ENCODE measurements around the gene CORO2A. TPM values are rescaled to one million over a fixed set of nuclear protein-coding genes. Genes with fewer than 3 reads are reported as not detected.

The CORO2A gene
- total and polyA plus RNA-seq, 2 of the 13 experiments (the other 11 are each of a cell fraction or from before 2014, with no cell fraction given) = 14.4 to 15.3 TPM

DNA sequence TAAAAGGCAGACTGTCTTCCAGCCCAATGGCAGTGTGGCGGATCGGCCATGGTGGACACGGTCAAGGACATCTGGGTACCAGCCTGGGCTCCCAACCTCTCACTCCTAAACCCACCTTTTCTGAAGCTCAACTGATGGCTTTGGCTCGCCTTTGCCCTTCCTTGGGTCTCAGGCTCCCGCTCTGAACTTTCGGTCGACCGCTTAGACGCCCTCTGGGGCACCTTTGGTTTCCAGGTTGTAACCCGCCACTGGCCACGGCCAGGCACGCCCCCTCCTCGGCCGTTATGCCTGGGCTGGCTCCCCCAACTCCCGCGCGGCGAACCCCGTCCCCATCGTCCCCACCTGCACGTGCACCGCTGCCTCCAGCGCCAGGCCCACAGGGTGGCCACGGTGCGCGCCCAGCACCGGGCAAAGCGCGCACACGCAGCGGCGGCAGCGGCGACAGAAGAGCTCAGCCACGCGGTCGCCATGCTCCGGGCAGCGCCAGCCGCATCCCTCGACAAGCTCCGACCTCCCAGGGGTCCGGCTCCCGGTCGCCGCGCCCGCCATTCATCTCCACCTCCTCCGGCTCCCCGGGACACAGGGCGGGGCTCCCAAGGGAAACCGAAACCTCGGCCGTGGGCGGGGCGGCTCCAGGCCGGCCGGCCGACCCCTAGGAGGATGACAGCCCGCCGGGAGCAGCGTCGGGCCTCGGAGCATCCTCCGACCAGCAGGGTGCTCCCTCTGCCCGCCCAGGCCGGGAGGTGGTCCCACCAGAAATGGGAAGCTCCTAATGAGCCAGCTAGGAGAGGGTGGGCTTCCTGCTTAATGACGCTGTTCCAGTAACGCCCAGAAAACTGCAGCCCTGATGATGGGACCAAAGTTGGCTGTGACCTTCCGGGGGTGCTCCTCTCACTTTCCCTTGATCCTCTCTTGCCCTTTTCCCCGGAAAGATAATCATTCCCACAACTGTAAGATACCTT, 73.5 kb downstream of the CORO2A start, which contains the start of gene TRIM14 (continued):
- no peak for TF ChIP-seq SCMH1 (CRISPR knock-in tag; IDR thresholded peaks at IDR 0.05; ENCODE audit: borderline replicate concordance)
- no peak for TF ChIP-seq PAWR (CRISPR knock-in tag; IDR thresholded peaks at IDR 0.05; ENCODE audit: borderline replicate concordance)
- no peak for TF ChIP-seq BRCA1 (CRISPR knock-in tag; IDR thresholded peaks at IDR 0.05)
- TF ChIP-seq, protein P1, sequence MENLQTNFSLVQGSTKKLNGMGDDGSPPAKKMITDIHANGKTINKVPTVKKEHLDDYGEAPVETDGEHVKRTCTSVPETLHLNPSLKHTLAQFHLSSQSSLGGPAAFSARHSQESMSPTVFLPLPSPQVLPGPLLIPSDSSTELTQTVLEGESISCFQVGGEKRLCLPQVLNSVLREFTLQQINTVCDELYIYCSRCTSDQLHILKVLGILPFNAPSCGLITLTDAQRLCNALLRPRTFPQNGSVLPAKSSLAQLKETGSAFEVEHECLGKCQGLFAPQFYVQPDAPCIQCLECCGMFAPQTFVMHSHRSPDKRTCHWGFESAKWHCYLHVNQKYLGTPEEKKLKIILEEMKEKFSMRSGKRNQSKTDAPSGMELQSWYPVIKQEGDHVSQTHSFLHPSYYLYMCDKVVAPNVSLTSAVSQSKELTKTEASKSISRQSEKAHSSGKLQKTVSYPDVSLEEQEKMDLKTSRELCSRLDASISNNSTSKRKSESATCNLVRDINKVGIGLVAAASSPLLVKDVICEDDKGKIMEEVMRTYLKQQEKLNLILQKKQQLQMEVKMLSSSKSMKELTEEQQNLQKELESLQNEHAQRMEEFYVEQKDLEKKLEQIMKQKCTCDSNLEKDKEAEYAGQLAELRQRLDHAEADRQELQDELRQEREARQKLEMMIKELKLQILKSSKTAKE (CRISPR knock-in tag; IDR thresholded peaks at IDR 0.05; ENCODE audit: borderline replicate concordance) = 0 out of 2 replicates have a peak, but pooled peaks have one; percentile 33
- no peak for TF ChIP-seq ZNF232 (CRISPR knock-in tag; IDR thresholded peaks at IDR 0.05; ENCODE audit: borderline replicate concordance)
- no peak for TF ChIP-seq CBX2 (IDR thresholded peaks at IDR 0.05; ENCODE audit: low read depth, low read length)
- TF ChIP-seq CBX2 (CRISPR knock-in tag; IDR thresholded peaks at IDR 0.05; ENCODE audit: low read depth) = no peak
- TF ChIP-seq ZNF782 (CRISPR knock-in tag; IDR thresholded peaks at IDR 0.05; ENCODE audit: borderline replicate concordance) = no peak
- no peak for TF ChIP-seq RAD51 (IDR thresholded peaks at IDR 0.05; ENCODE audit: borderline replicate concordance)
- no peak for TF ChIP-seq NKX3-1 (CRISPR knock-in tag; IDR thresholded peaks at IDR 0.05)
- TF ChIP-seq, protein P2, sequence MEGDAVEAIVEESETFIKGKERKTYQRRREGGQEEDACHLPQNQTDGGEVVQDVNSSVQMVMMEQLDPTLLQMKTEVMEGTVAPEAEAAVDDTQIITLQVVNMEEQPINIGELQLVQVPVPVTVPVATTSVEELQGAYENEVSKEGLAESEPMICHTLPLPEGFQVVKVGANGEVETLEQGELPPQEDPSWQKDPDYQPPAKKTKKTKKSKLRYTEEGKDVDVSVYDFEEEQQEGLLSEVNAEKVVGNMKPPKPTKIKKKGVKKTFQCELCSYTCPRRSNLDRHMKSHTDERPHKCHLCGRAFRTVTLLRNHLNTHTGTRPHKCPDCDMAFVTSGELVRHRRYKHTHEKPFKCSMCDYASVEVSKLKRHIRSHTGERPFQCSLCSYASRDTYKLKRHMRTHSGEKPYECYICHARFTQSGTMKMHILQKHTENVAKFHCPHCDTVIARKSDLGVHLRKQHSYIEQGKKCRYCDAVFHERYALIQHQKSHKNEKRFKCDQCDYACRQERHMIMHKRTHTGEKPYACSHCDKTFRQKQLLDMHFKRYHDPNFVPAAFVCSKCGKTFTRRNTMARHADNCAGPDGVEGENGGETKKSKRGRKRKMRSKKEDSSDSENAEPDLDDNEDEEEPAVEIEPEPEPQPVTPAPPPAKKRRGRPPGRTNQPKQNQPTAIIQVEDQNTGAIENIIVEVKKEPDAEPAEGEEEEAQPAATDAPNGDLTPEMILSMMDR (CRISPR knock-in tag; IDR thresholded peaks at IDR 0.05) = peak; percentile 86
- TF ChIP-seq POLR2AphosphoS5 (IDR thresholded peaks at IDR 0.05; ENCODE audit: low read depth, low read length) = peak; percentile 36; the same call in 1 of the 2 replicates
- TF ChIP-seq, protein P3, sequence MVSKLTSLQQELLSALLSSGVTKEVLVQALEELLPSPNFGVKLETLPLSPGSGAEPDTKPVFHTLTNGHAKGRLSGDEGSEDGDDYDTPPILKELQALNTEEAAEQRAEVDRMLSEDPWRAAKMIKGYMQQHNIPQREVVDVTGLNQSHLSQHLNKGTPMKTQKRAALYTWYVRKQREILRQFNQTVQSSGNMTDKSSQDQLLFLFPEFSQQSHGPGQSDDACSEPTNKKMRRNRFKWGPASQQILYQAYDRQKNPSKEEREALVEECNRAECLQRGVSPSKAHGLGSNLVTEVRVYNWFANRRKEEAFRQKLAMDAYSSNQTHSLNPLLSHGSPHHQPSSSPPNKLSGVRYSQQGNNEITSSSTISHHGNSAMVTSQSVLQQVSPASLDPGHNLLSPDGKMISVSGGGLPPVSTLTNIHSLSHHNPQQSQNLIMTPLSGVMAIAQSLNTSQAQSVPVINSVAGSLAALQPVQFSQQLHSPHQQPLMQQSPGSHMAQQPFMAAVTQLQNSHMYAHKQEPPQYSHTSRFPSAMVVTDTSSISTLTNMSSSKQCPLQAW (CRISPR knock-in tag; IDR thresholded peaks at IDR 0.05) = peak; percentile 30; the same call in 1 of the 2 replicates
- TF ChIP-seq TBL1XR1 (IDR thresholded peaks at IDR 0.05; ENCODE audit: borderline replicate concordance, low read length, partially characterized antibody) = no peak
- TF ChIP-seq NCOA2 (CRISPR knock-in tag; IDR thresholded peaks at IDR 0.05) = 0 out of 2 replicates have a peak, but pooled peaks have one; percentile 7
- TF ChIP-seq MTA1 (CRISPR knock-in tag; IDR thresholded peaks at IDR 0.05; ENCODE audit: borderline replicate concordance) = peak; percentile 86; the same call in 1 of the 2 replicates
- TF ChIP-seq HOXA5 (CRISPR knock-in tag; IDR thresholded peaks at IDR 0.05) = 0 out of 2 replicates have a peak, but pooled peaks have one; percentile 27
- 0 out of 2 replicates have a peak, but pooled peaks have one; percentile 69 for TF ChIP-seq ZNF44 (CRISPR knock-in tag; IDR thresholded peaks at IDR 0.05)
- peak; percentile 75 for TF ChIP-seq GABPB1 (CRISPR knock-in tag; IDR thresholded peaks at IDR 0.05)
- peak; percentile 65 for TF ChIP-seq KMT2B (CRISPR knock-in tag; IDR thresholded peaks at IDR 0.05)
- TF ChIP-seq NONO (IDR thresholded peaks at IDR 0.05) = no peak
- TF ChIP-seq NONO (CRISPR knock-in tag; conservative IDR thresholded peaks at IDR 0.05) = peak; percentile 70
- no peak for TF ChIP-seq EZH2 (conservative IDR thresholded peaks at IDR 0.05; ENCODE audit: low read depth, low read length)
- TF ChIP-seq ZNF644 (CRISPR knock-in tag; IDR thresholded peaks at IDR 0.05; ENCODE audit: low read depth) = peak; percentile 6; the same call in 1 of the 2 replicates
- TF ChIP-seq ZBTB3 (CRISPR knock-in tag; IDR thresholded peaks at IDR 0.05; ENCODE audit: borderline replicate concordance, low read depth) = no peak
- TF ChIP-seq PHF8 (CRISPR knock-in tag; IDR thresholded peaks at IDR 0.05) = peak; percentile 86

Measured in HepG2 (cell line).